ENCODE data around the gene TMEFF2. TPM values are rescaled to one million over a fixed set of nuclear protein-coding genes. Genes with fewer than 3 reads are reported as not detected.

Gene TMEFF2
- total RNA-seq, 1 donor from 2014 or later: not detected

- DNase-seq (ENCODE audit: low spot score in 2 of 2): no peak
- H3K4me3 ChIP-seq: no peak overlapping the region
- H3K9me3 ChIP-seq: no peaks in the 10 kb centered on the region
- no peak overlapping the region for H3K27ac ChIP-seq
- H3K4me1 ChIP-seq: no peaks in the 10 kb centered on the region
- H3K27me3 ChIP-seq: no peaks in the 10 kb centered on the region
- no peaks in the 10 kb centered on the region for H3K36me3 ChIP-seq
- TF ChIP-seq, protein P1, sequence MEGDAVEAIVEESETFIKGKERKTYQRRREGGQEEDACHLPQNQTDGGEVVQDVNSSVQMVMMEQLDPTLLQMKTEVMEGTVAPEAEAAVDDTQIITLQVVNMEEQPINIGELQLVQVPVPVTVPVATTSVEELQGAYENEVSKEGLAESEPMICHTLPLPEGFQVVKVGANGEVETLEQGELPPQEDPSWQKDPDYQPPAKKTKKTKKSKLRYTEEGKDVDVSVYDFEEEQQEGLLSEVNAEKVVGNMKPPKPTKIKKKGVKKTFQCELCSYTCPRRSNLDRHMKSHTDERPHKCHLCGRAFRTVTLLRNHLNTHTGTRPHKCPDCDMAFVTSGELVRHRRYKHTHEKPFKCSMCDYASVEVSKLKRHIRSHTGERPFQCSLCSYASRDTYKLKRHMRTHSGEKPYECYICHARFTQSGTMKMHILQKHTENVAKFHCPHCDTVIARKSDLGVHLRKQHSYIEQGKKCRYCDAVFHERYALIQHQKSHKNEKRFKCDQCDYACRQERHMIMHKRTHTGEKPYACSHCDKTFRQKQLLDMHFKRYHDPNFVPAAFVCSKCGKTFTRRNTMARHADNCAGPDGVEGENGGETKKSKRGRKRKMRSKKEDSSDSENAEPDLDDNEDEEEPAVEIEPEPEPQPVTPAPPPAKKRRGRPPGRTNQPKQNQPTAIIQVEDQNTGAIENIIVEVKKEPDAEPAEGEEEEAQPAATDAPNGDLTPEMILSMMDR (IDR thresholded peaks at IDR 0.05): no peak
- intact Hi-C loops (cut with DNase I): no loop called here
These were observed 152.6 kb downstream of the TMEFF2 start for GRCh38 chr2:192042126-192042525.

GRCh38 chr2:192038110-192038509, 156.6 kb downstream of the TMEFF2 start:
- Histone ChIP-seq H3K36me3 (no peaks in the 10 kb centered on the region), H3K9me3 (no peaks in the 10 kb centered on the region), H3K4me3 (no peak overlapping the region), H3K4me1 (no peaks in the 10 kb centered on the region), H3K27ac (no peak overlapping the region), H3K27me3 (no peaks in the 10 kb centered on the region)
- intact Hi-C loops (cut with DNase I): no loop called here
- TF ChIP-seq, protein P1 (IDR thresholded peaks at IDR 0.05): no peak
- no peak for DNase-seq (ENCODE audit: low spot score in 2 of 2)

GRCh38 chr2:192035731-192036442, 158.8 kb downstream of the TMEFF2 start:
- no peaks in the 10 kb centered on the region for H3K4me1 ChIP-seq
- no peak for DNase-seq (ENCODE audit: low spot score in 2 of 2)
- intact Hi-C loops (cut with DNase I): no loop called here
- no peak overlapping the region for H3K27ac ChIP-seq
- H3K36me3 ChIP-seq: no peaks in the 10 kb centered on the region
- H3K4me3 ChIP-seq: no peak overlapping the region
- H3K27me3 ChIP-seq: no peaks in the 10 kb centered on the region
- no peaks in the 10 kb centered on the region for H3K9me3 ChIP-seq
- TF ChIP-seq, protein P1 (IDR thresholded peaks at IDR 0.05): no peak

GRCh38 chr2:192030856-192031255, 163.9 kb downstream of the TMEFF2 start:
- Histone ChIP-seq H3K4me3 (no peak overlapping the region), H3K27ac (no peak overlapping the region), H3K36me3 (no peaks in the 10 kb centered on the region), H3K27me3 (no peaks in the 10 kb centered on the region), H3K9me3 (no peaks in the 10 kb centered on the region), H3K4me1 (no peaks in the 10 kb centered on the region)
- intact Hi-C loops (cut with DNase I): no loop called here
- DNase-seq (ENCODE audit: low spot score in 2 of 2): no peak
- TF ChIP-seq, protein P1 (IDR thresholded peaks at IDR 0.05): no peak

- H3K36me3 ChIP-seq: no peaks in the 10 kb centered on the region
- H3K27ac ChIP-seq: no peak overlapping the region
- no peaks in the 10 kb centered on the region for H3K4me1 ChIP-seq
- TF ChIP-seq, protein P1 (IDR thresholded peaks at IDR 0.05): no peak
- no peak for DNase-seq (ENCODE audit: low spot score in 2 of 2)
- no peaks in the 10 kb centered on the region for H3K27me3 ChIP-seq
- intact Hi-C loops (cut with DNase I): no loop called here
- H3K4me3 ChIP-seq: no peak overlapping the region
- no peaks in the 10 kb centered on the region for H3K9me3 ChIP-seq
These were observed 164.4 kb downstream of the TMEFF2 start for GRCh38 chr2:192030289-192030688.
